Measurements from ENCODE around the gene NKTR. TPM values are rescaled to one million over a fixed set of nuclear protein-coding genes. Genes with fewer than 3 reads are reported as not detected.

Gene NKTR
- total RNA-seq, 8 experiments from 2014 or later, result 44.4 to 140 (median 76.5) TPM

DNA sequence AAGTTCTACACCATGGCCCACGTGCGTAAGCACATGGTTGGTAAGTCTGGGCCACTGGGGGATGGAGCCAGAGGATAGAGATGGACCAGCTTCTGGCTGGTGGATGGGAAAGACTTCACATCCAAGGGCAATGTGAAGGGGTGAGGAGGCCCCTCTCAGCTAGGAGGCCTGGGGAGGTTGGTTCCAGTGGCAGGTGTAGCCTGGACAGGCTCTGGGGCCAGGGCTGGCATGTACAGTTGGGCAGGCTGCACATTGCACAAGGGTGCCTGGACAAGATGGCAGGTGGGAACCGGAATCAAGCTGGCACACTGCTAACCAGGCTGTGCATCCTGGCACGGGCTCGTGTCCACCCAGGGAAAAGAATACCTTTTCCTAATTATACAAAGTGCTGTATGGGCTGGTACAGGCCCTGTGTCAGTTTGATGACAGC is 61.1 kb downstream of the NKTR start:
- no peak for ATAC-seq (replicated peaks in 6 of 8)
- Histone ChIP-seq H3K27ac (no peak overlapping the region), H3K4me3 (no peak overlapping the region), H3K4me1 (replicated peaks in 1 of 2) (no peaks in the 10 kb centered on the region)
- 60 to 100% methylated on average over 2 of the region's 5 CpGs; no CpG with 5 or more reads in 8 of the 10 experiments for WGBS, 10 experiments
- in situ Hi-C loops (cut with MboI; ENCODE audit: low pct_unique_long_range_greater_than_20kb in 2 of 9, low sequenced_read_pairs in 9 of 9, unreplicated experiment in 9 of 9), result no loop called here

DNA sequence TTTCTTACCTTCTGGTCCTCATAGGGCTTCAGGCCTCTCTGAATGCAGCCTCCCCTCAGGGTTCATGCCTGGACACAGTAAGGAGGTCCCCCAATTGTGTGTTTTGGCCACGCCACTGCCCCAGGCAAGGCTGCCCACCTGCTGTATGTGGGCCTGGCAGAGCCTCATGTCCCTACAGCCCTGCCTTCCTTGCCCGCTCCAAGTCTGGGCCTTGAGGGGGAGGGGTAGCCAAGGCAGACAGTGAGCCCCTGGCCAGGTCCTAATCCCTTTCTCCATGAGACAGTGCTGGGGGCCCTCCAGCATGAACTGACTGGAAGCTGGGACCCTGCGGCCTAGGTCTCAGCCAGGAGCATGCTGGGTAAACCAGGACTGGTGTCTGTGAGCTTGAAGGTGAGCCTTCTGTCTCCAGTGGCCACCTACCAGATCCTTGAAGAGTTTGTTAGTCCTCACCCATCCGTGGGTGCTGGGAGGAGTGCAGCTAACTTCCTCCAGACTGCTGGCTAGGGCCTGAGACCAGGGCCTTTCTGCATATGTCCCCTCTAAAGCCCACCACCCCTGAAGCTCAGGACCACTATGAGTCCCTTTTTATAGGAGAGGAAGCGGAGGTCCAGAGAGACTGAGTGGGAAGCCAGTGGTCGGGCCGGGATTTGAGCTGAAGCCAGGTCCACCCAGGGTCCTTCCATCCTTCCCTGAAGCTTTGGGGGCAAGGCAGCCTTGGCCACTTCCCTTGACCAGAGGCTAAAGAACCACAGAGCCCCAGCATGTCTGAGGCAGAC is 61.7 kb downstream of the NKTR start:
- Histone ChIP-seq H3K27ac (no peak overlapping the region), H3K4me1 (replicated peaks in 1 of 2) (no peaks in the 10 kb centered on the region), H3K4me3 (no peak overlapping the region)
- 80 to 100% methylated on average over 1 to 2 of the region's 7 CpGs; no CpG with 5 or more reads in 8 of the 10 experiments for WGBS, 10 experiments
- no peak for ATAC-seq (replicated peaks in 6 of 8)
- in situ Hi-C loops (cut with MboI; ENCODE audit: low pct_unique_long_range_greater_than_20kb in 2 of 9, low sequenced_read_pairs in 9 of 9, unreplicated experiment in 9 of 9), result no loop called here

DNA sequence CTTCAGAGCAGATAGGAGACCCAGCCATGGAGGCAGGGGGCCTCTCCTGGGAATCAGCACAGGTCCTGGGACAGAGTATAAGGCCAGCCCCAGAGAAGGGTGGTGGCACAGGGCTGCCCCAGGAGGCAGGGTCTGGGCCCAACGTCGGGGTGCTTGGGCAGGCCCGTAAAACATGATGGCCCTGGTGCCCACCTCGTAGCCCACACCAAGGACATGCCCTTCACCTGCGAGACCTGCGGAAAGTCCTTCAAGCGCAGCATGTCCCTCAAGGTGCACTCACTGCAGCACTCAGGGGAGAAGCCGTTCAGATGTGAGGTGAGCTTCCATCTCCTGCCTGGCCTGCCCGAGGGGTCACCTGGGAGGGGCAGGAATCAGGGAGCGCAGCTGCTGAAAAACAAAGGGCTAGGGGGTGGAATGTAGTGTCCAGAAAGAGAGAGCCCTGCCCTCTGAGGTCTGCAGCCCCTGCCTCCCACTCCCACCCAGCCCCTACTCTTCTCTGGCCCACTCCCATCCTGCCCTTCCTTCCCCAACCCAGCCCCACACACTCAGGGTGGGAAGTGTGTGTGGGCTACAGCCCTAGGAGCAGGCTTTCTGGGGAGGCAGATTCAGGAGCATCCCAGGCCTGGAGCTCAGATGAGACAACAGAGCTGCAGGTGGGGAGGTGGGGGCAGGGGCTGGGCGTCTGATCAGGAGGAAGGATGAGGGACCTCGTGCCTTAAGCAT is 62.5 kb downstream of the NKTR start:
- ATAC-seq (replicated peaks in 6 of 8), result no peak
- WGBS, 10 experiments, result 68 to 100% (median 97%) methylated on average over 2 to 4 of the region's 12 CpGs; no CpG with 5 or more reads in 6 of the 10 experiments
- no peak overlapping the region for H3K4me3 ChIP-seq
- in situ Hi-C loops (cut with MboI; ENCODE audit: low pct_unique_long_range_greater_than_20kb in 2 of 9, low sequenced_read_pairs in 9 of 9, unreplicated experiment in 9 of 9), result no loop called here
- peaks cover 3 to 5% of the 10 kb centered on the region in 2 donors for H3K4me1 ChIP-seq (replicated peaks in 1 of 2)
- no peak overlapping the region for H3K27ac ChIP-seq

DNA sequence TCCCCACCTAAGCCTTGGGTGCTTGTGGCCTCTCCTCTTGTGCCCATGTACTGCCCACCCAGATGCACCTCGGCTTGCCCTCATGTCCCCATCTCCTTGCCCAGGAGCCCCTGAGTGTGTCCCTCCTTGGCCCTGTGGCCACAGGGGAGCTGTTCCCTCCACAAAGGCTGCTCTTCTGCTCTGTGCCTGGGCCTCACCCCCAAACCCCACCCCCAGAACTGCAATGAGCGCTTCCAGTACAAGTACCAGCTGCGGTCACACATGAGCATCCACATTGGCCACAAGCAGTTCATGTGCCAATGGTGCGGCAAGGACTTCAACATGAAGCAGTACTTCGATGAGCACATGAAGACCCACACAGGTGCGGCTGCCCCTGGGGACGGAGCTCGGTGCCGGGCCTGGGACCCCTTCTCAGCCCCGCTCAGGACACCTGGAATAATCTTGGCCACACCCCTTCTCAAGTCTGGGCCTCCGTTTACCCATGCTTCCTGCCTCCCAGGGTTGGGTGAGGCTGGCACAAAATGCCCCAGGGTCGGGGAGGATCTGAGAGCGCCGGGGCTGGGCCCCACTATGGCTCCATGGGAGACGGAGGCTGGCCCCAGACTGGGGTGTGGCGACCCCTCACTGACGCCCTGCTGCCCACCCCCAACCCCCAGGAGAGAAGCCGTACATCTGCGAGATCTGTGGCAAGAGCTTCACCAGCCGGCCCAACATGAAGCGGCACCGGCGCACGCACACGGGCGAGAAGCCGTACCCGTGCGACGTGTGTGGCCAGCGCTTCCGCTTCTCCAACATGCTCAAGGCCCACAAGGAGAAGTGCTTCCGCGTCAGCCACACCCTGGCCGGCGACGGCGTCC is 63.3 kb downstream of the NKTR start:
- in situ Hi-C loops (cut with MboI; ENCODE audit: low pct_unique_long_range_greater_than_20kb in 2 of 9, low sequenced_read_pairs in 9 of 9, unreplicated experiment in 9 of 9), result no loop called here
- Histone ChIP-seq H3K27ac (no peak overlapping the region), H3K4me3 (no peak overlapping the region), H3K4me1 (replicated peaks in 1 of 2) (peaks cover 6 to 7% of the 10 kb centered on the region in 2 donors)
- 100% methylated on average over 1 of the region's 38 CpGs; no CpG with 5 or more reads in 8 of the 10 experiments for WGBS, 10 experiments
- no peak for ATAC-seq (replicated peaks in 6 of 8)

DNA sequence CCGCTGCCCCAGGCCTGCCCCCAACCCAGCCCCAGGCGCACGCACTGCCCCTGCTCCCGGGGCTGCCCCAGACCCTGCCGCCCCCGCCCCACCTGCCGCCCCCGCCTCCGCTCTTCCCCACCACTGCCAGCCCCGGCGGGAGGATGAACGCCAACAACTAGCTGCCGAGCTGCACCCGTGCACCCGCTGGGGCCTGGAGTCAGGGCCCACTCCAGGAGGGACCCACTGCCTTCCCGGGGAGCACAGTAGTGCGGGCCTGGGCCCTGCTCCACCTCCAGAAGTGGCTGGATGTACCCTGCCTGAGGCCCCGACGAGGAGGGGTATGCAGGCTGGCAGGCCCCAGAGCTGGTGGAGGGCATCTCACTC is 63.9 kb downstream of the NKTR start:
- Histone ChIP-seq H3K27ac (no peak overlapping the region), H3K4me1 (replicated peaks in 1 of 2) (peaks cover 6 to 7% of the 10 kb centered on the region in 2 donors), H3K4me3 (no peak overlapping the region)
- no CpG with 5 or more reads among the region's 19 CpGs for WGBS, 10 experiments
- ATAC-seq (replicated peaks in 6 of 8), result no peak
- in situ Hi-C loops (cut with MboI; ENCODE audit: low pct_unique_long_range_greater_than_20kb in 2 of 9, low sequenced_read_pairs in 9 of 9, unreplicated experiment in 9 of 9), result no loop called here

DNA sequence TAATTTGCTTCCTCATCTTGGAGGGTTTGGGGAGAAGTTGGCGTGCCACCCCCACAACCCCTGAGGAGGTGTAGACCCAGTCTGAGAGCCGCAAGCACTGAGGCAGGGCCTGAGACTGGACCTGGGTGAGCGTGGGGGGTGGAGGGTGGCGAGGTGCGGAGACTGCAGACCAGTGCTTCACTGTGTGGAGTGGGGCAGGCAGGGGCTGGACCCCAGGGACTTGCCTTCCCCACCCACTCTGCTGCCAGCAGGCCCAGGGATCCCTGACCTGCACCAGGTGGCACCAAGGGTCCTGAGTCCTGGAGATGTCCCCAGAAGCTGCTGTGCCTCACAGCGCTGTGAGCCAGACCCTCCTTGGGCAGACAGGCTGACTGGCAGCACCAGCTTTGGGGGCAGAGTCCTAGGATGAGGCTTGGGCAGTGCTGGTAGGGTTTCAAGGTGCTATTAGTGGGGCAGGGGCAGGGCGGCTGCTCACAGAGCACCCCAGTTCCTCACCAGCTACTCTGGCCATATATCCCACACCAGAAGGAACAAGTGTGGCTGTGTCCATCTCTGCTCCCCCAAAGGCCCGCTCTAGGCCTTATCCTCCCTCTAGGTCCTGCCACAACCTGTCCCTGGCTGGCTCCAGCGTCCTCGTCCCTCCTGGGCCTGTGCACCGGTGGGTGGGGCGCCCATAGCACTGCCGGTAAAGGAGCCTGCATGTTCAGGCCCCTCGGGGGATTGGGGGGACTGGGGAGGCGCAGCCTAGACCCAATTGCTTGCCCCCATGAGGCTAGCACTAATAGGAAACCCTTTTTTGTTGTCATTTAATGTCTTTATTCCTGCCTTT is 64.8 kb downstream of the NKTR start:
- no peak overlapping the region for H3K4me3 ChIP-seq
- H3K4me1 ChIP-seq (replicated peaks in 1 of 2), result peaks cover 6 to 7% of the 10 kb centered on the region in 2 donors
- no peak overlapping the region for H3K27ac ChIP-seq
- in situ Hi-C loops (cut with MboI; ENCODE audit: low pct_unique_long_range_greater_than_20kb in 2 of 9, low sequenced_read_pairs in 9 of 9, unreplicated experiment in 9 of 9), result no loop called here
- ATAC-seq (replicated peaks in 6 of 8), result no peak
- WGBS, 10 experiments, result 40 to 100% (median 90%) methylated on average over 1 to 3 of the region's 15 CpGs; no CpG with 5 or more reads in 4 of the 10 experiments

DNA sequence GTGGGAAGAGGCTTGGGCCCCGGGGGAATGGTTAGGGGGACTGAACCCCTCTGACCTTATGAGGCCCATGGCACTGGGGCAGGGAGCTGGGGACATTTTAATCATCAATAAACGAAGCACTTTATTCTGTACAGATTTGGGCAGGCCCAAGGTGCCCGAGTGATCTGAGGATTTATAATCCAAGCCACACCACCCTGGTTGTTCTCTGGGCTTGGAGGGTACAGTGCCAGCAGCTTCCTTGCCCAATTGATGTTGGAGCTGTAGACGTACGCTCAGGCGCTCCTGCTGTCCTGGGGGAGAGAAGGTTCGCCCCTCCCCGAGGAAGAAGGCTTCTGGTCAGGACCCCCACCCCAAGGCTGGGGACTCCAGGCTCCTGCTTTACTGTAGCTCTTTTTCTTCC is 65.5 kb downstream of the NKTR start:
- in situ Hi-C loops (cut with MboI; ENCODE audit: low pct_unique_long_range_greater_than_20kb in 2 of 9, low sequenced_read_pairs in 9 of 9, unreplicated experiment in 9 of 9), result no loop called here
- ATAC-seq (replicated peaks in 6 of 8), result no peak
- peak overlapping the region in 1 of 2 donors; percentile 36 for H3K27ac ChIP-seq
- H3K4me1 ChIP-seq (replicated peaks in 1 of 2), result peaks cover 6 to 7% of the 10 kb centered on the region in 2 donors
- WGBS, 10 experiments, result 0 to 70% (median 60%) methylated on average over 1 to 6 of the region's 8 CpGs; no CpG with 5 or more reads in 4 of the 10 experiments
- H3K4me3 ChIP-seq, result no peak overlapping the region

DNA sequence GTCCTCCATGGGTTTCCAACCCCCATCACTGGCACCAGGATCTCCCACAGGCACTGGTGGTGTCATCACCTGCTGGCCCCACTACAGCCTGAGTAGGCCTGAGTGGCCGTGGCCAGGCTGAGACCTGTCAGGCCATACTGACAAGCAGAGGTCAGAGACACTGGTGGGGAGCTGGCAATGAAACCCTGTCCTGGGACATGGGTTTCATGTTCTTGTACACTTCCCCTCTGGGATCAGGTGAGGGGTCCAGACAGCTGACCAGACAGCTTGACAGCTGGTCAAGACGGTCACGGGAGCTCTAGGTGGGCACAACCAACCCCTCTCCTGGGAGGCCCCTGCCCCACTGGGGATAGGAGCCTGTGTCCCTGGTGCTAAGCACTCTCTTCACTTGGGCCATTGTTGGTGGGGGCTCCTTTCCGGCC is 66.1 kb downstream of the NKTR start:
- ATAC-seq (replicated peaks in 6 of 8), result no peak
- 24 to 100% (median 80%) methylated on average over 1 to 3 of the region's 4 CpGs; no CpG with 5 or more reads in 4 of the 10 experiments for WGBS, 10 experiments
- no peak overlapping the region for H3K4me3 ChIP-seq
- peaks cover 6 to 7% of the 10 kb centered on the region in 2 donors for H3K4me1 ChIP-seq (replicated peaks in 1 of 2)
- H3K27ac ChIP-seq, result no peak overlapping the region
- in situ Hi-C loops (cut with MboI; ENCODE audit: low pct_unique_long_range_greater_than_20kb in 2 of 9, low sequenced_read_pairs in 9 of 9, unreplicated experiment in 9 of 9), result no loop called here

DNA sequence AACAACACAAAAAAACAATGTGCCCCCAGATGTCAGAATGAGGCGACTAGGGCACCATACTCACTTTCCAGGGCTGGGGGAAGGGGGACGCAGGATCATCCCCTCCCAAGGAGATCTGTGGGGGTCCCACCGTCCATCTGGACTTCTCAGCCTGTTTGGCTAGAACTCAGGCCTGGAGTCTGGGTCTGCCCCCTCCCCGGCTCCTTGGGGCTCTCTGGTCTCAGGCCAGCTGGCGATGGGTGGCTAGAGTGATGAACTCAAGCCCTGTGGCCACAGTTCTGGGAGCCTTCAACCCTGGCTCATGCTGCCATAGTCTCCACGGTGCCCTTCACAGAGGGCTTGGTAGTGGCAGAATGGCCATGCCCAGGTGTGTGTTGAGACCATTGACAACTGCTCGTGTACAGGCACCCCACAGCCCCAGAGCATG is 66.6 kb downstream of the NKTR start:
- Histone ChIP-seq H3K4me3 (no peak overlapping the region), H3K4me1 (replicated peaks in 1 of 2) (peaks cover 6 to 7% of the 10 kb centered on the region in 2 donors), H3K27ac (no peak overlapping the region)
- 60 to 91% (median 78%) methylated on average over 1 to 4 of the region's 7 CpGs; no CpG with 5 or more reads in 7 of the 10 experiments for WGBS, 10 experiments
- in situ Hi-C loops (cut with MboI; ENCODE audit: low pct_unique_long_range_greater_than_20kb in 2 of 9, low sequenced_read_pairs in 9 of 9, unreplicated experiment in 9 of 9), result no loop called here
- ATAC-seq (replicated peaks in 6 of 8), result no peak

DNA sequence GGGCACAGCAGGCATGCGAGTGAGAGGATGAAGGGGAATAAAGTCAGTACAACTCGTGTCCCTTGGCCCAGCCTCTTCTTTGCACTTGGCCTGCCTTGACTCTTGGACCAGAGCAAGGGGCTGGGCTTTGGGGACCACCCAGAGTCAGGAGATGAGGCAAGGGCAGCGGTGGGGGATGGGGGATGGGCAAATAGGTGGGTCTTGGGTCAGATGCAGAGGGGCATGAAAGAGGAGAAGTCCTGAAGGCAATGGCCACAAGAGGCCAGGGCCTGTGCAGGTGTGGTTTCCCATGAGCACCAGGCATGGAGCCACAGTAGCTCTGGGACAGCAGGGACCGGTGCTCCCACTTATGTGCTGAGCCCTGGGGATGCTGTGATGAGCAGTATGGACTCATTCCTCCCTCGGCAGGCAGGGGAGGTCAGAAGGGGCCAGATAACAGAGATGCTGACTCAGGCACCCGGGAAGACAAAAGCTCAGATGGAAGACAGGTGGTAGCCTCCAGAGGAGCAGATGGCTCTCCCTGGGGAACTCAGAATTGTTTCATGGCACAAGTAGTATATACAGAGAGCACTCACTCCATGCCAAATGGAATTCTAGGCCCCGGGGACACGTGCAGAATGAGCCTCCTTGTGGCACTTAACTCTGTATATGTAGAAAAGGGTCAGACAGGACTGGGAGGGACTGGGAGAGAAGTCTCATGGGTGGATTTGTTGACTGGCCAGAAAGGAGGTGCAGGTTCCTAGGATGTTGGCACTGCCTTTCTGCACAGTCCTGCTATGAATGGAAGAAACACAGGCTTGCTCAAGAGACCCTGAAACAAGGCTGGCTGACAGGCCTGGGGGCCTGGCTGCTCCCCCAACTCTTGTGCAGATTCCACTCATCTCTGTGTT is 67.3 kb downstream of the NKTR start:
- peak; percentile 11 to 91 (median 74) for ATAC-seq (replicated peaks in 6 of 8)
- Histone ChIP-seq H3K4me1 (replicated peaks in 1 of 2) (peaks cover 6 to 7% of the 10 kb centered on the region in 2 donors), H3K27ac (no peak overlapping the region), H3K4me3 (no peak overlapping the region)
- in situ Hi-C loops (cut with MboI; ENCODE audit: low pct_unique_long_range_greater_than_20kb in 2 of 9, low sequenced_read_pairs in 9 of 9, unreplicated experiment in 9 of 9), result no loop called here
- 0 to 80% (median 18%) methylated on average over 1 to 7 of the region's 8 CpGs; no CpG with 5 or more reads in 2 of the 10 experiments for WGBS, 10 experiments

DNA sequence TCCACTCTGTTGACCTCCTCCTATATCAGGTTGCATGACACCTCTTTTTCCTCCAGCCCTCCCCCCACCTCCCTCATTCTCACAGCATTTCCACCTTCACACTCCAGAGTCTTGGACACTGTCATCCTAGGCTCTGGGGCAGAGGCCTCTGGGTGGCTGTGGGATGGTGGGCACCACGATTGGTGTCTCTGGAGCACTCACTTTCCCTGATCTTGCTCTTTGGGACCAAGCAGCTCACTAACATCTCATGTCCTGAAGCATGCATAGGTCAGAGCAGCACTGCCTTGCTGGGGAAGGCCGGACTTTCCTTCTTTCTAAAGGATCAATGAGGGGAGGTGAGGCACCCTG is 67.9 kb downstream of the NKTR start:
- WGBS, 10 experiments, result 83 to 100% methylated on average over 1 of the region's 2 CpGs; no CpG with 5 or more reads in 8 of the 10 experiments
- ATAC-seq (replicated peaks in 6 of 8), result no peak
- in situ Hi-C loops (cut with MboI; ENCODE audit: low pct_unique_long_range_greater_than_20kb in 2 of 9, low sequenced_read_pairs in 9 of 9, unreplicated experiment in 9 of 9), result no loop called here
- no peak overlapping the region for H3K27ac ChIP-seq
- H3K4me3 ChIP-seq, result no peak overlapping the region
- peaks cover 6 to 7% of the 10 kb centered on the region in 2 donors for H3K4me1 ChIP-seq (replicated peaks in 1 of 2)

All from motor neuron (in vitro differentiated cells).